HepG2 (cell line): ENCODE data around the gene INSIG2. TPM values are rescaled to one million over a fixed set of nuclear protein-coding genes. Genes with fewer than 3 reads are reported as not detected.
A peak's percentile ranks its signal among the peaks of the same experiment; 100 is the strongest.

Experiments
- ATAC-seq: fragments of 200-7000 bp; cut with Tn5 transposase; 3 replicates; pipeline ENCODE4 v1.9.1; 2020; ENCODE audit warnings: mild to moderate bottlenecking, moderate library complexity
- BruUV-seq: library from RNA; stranded (reverse); fragments of 400-500 nt; replicated peaks from 2 replicates; lab custom pipeline; 2021; lab: Mats Ljungman, UMichigan
- CTCF ChIA-PET: fragments of 300-600 bp; formaldehyde crosslinking; extraction: SDS; loops from one replicate; lab custom pipeline; 2021; ENCODE audit warnings: low total read pairs, inconsistent platforms, low intra/inter-chr PET ratio; lab: Yijun Ruan, JAX
- POLR2A ChIA-PET: fragments of 350-600 bp; sonication (Branson Sonifier 250); formaldehyde crosslinking; loops from one replicate; lab custom pipeline; 2020; ENCODE audit warnings: antibody characterized with exemption, inconsistent platforms; lab: Yijun Ruan, JAX
- DNase-seq: peaks from one replicate; pipeline ENCODE4 v3.0.0-alpha.2; 2015; ENCODE audit warnings: low spot score
- FAIRE-seq: peaks from 3 replicates; lab custom pipeline; 2011; peaks lifted over from hg19 to GRCh38; lab: Jason Lieb, UNC
- H2AFZ ChIP-seq: one replicate; pipeline ENCODE4 v1.6.1; 2011; ENCODE audit warnings: low read length, inconsistent platforms
- H3K27ac ChIP-seq: fragments of 300-600 bp; 3 replicates; pipeline ENCODE4 v1.8.0; 2011; ENCODE audit warnings: mixed run types, mild to moderate bottlenecking, mixed read lengths, low read length, inconsistent platforms; ENCODE audit not compliant: insufficient read depth; ENCODE audit errors: extremely low read length
- H3K27me3 ChIP-seq, 2 experiments: fragments of 200-600 bp in 1 of 2; 2 replicates in 1 of 2; 3 replicates in 1 of 2; pipeline versions ENCODE4 v1.6.0 to v1.8.0; 2011; ENCODE audit warnings: low read length in 2 of 2, mild to moderate bottlenecking in 2 of 2, moderate library complexity in 2 of 2, inconsistent platforms in 1 of 2; ENCODE audit not compliant: insufficient read depth in 2 of 2, control insufficient read depth in 1 of 2
- H3K36me3 ChIP-seq, 2 experiments: fragments of 200-600 bp in 1 of 2; replicated peaks in 1 of 2; 2 replicates in 1 of 2; 3 replicates in 1 of 2; pipeline versions ENCODE4 v1.5.1 to v1.8.0; 2011; ENCODE audit warnings: low read length in 2 of 2, inconsistent platforms in 1 of 2; ENCODE audit not compliant: insufficient read depth in 2 of 2, control insufficient read depth in 1 of 2
- H3K4me1 ChIP-seq: 2 replicates; pipeline ENCODE4 v1.5.1; 2012; ENCODE audit warnings: low read length, inconsistent platforms; ENCODE audit not compliant: insufficient read depth
- H3K4me2 ChIP-seq: 2 replicates; pipeline ENCODE4 v1.6.0; 2011; ENCODE audit warnings: low read depth, low read length, inconsistent platforms
- H3K4me3 ChIP-seq, 3 experiments: fragments of 200-600 bp in 1 of 3; sonication (generic), shearing (Covaris generic) in 1 of 3; replicated peaks in 1 of 3; 2 replicates each; pipeline ENCODE4 v1.5.1; 2011 to 2016; ENCODE audit warnings: low read length in 3 of 3, inconsistent platforms in 2 of 3, low read depth in 2 of 3, mild to moderate bottlenecking in 2 of 3, control low read depth in 1 of 3, mixed read lengths in 1 of 3; ENCODE audit not compliant: insufficient read depth in 1 of 3
- H3K79me2 ChIP-seq: one replicate; pipeline ENCODE4 v1.6.1; 2011; ENCODE audit warnings: low read length, inconsistent platforms; ENCODE audit not compliant: insufficient read depth
- H3K9ac ChIP-seq: 2 replicates; pipeline ENCODE4 v1.6.0; 2011; ENCODE audit warnings: mild to moderate bottlenecking, low read depth, low read length, inconsistent platforms; ENCODE audit not compliant: insufficient read depth
- H3K9me3 ChIP-seq: 2 replicates; pipeline ENCODE4 v1.5.1; 2012; ENCODE audit warnings: mild to moderate bottlenecking, low read length
- H4K20me1 ChIP-seq: 2 replicates; pipeline ENCODE4 v1.6.0; 2011; ENCODE audit warnings: inconsistent platforms, mild to moderate bottlenecking, low read length, moderate library complexity; ENCODE audit not compliant: insufficient read depth
- MAFK ChIP-seq, 2 experiments: IDR thresholded peaks in 1 of 2; conservative IDR thresholded peaks in 1 of 2; 2 replicates each; pipeline ENCODE4 v1.6.1; 2011; ENCODE audit warnings: improper control_type of control experiment in 2 of 2, low read length in 2 of 2
- NFIB ChIP-seq: sonication (generic); formaldehyde crosslinking; IDR thresholded peaks from 2 replicates; pipeline ENCODE4 v1.9.0; 2021; ENCODE audit warnings: missing genetic modification reagents, mild to moderate bottlenecking, borderline replicate concordance
- TMF1 ChIP-seq: sonication (generic); formaldehyde crosslinking; IDR thresholded peaks from 2 replicates; pipeline ENCODE4 v1.8.1; 2022; ENCODE audit warnings: low read depth, missing genetic modification reagents
- ZNF362 ChIP-seq: sonication (generic); formaldehyde crosslinking; IDR thresholded peaks from 2 replicates; pipeline ENCODE4 v1.4.0; 2020; ENCODE audit warnings: missing genetic modification reagents, mild to moderate bottlenecking, borderline replicate concordance
- ZNF557 ChIP-seq: sonication (generic); formaldehyde crosslinking; IDR thresholded peaks from 2 replicates; pipeline ENCODE4 v1.4.0; 2020; ENCODE audit warnings: missing genetic modification reagents
- ZNF770 ChIP-seq: sonication (generic); formaldehyde crosslinking; IDR thresholded peaks from 2 replicates; pipeline ENCODE4 v1.5.0; 2020; ENCODE audit warnings: mild to moderate bottlenecking, missing genetic modification reagents
- WGBS: methylation state at CpG from one replicate; pipeline ENCODE4 v1.1.6; 2017; ENCODE audit warnings: low lambda C conversion rate; 5-methylcytosine and 5-hydroxymethylcytosine counted together
- in situ Hi-C: cut with HindIII; loops from 2 replicates; pipeline ENCODE4 v1.10.0; 2017; ENCODE audit warnings: low pct_unique_long_range_greater_than_20kb; ENCODE audit not compliant: extremely low pct_ligation_motif_present
- intact Hi-C: fragments of 100-400 bp; cut with micrococcal nuclease; formaldehyde crosslinking; loops from one replicate; pipeline ENCODE4 v1.10.0; 2022; ENCODE audit not compliant: unreplicated experiment
- polyA plus RNA-seq, 8 experiments: library from polyadenylated mRNA; depleted of rRNA in 3 of 8; stranded (reverse) in 7 of 8; unstranded in 1 of 8; fragments of >200 nt; fragmentation: Illumina TruSeq in 4 of 8; extraction: Trizol in 4 of 8; gene quantifications; 2 replicates each; pipeline versions ENCODE4 v1.2.1 to v1.2.3, GENCODE V29; 2011 to 2016; ENCODE audit warnings: low read depth in 4 of 8, missing spikeins in 1 of 8, mixed read lengths in 1 of 8; ENCODE audit not compliant: insufficient read depth in 1 of 8
- total RNA-seq, 5 experiments: library from RNA; depleted of rRNA; stranded (reverse); fragments of >200 nt; fragmentation: Illumina TruSeq; extraction: Trizol; gene quantifications; 2 replicates each; pipeline ENCODE4 v1.2.3, GENCODE V29; 2016; ENCODE audit warnings: low read depth in 1 of 5

INSIG2 gene
- total and polyA plus RNA-seq, 2 of the 13 experiments (the other 11 are each of a cell fraction or from before 2014, with no cell fraction given): 73.5 to 481 TPM

DNA sequence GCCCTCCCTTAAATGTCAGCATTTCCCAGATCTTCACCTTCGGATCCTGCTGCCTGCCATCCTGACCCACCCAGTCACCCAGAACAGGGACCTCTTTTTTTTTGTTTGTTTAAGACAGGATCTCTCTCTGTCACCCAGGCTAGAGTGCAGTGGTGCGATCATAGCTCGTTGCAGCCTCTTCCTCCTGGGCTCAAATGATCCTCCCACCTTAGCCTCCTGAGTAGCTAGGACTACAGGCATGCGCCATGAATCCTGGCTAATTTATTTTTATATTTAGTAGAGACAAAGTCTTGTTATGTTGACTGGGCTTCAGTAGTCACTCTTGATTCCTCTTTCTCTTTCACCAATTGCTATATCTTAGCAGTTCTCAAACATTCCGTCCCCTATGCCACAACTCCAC is 39.0 kb downstream of the INSIG2 start:
- ATAC-seq: no peak
- in situ Hi-C loops: no loop called here
- no peak overlapping the region for H3K4me3 ChIP-seq
- no peaks in the 10 kb centered on the region; a peak in 1 of 5 replicates for H3K36me3 ChIP-seq
- H3K9ac ChIP-seq: no peak overlapping the region
- no peak overlapping the region for H2AFZ ChIP-seq
- H3K27me3 ChIP-seq: no peaks in the 10 kb centered on the region; a peak in 1 of 5 replicates
- intact Hi-C loops: no loop called here
- peak; percentile 95 for TF ChIP-seq ZNF770 (CRISPR knock-in tag)
- TF ChIP-seq ZNF557 (CRISPR knock-in tag): no peak
- TF ChIP-seq ZNF362 (CRISPR knock-in tag): peak; percentile 23; the same call in 1 of the 2 replicates
- TF ChIP-seq, all 625 proteins: peak for 2
- no peaks in the 10 kb centered on the region for H3K9me3 ChIP-seq
- CTCF ChIA-PET: no interaction called here
- H3K4me1 ChIP-seq: peaks cover 36% of the 10 kb centered on the region
- no peak overlapping the region for H3K4me2 ChIP-seq
- WGBS: 33% methylated on average over 5 of the region's 5 CpGs
- FAIRE-seq (no peak), DNase-seq (no peak)
- no TSS peak for BruUV-seq
- POLR2A ChIA-PET: no interaction called here
- H3K27ac ChIP-seq: no peak overlapping the region
- no peaks in the 10 kb centered on the region for H3K79me2 ChIP-seq
- H4K20me1 ChIP-seq: no peaks in the 10 kb centered on the region

GRCh38 chr2:118128826-118129225 is 40.6 kb downstream of the INSIG2 start:
- no TSS peak for BruUV-seq
- Histone ChIP-seq H3K9me3 (no peaks in the 10 kb centered on the region), H2AFZ (no peak overlapping the region), H4K20me1 (no peaks in the 10 kb centered on the region), H3K4me2 (no peak overlapping the region)
- CTCF ChIA-PET: no interaction called here
- TF ChIP-seq NFIB (CRISPR knock-in tag) (no peak), TMF1 (CRISPR knock-in tag) (no peak), MAFK (conservative IDR thresholded peaks at IDR 0.05 in 1 of 2, IDR thresholded peaks at IDR 0.05 in 1 of 2; ENCODE audit: low read length in 2 of 2) (peak in 1 of 2 experiments; percentile 10; a peak in 1 of 4 replicates)
- TF ChIP-seq, all 625 proteins: peak for 1
- Histone ChIP-seq H3K4me1 (peaks cover 20% of the 10 kb centered on the region), H3K36me3 (no peaks in the 10 kb centered on the region; a peak in 1 of 5 replicates), H3K9ac (no peak overlapping the region), H3K27ac (no peak overlapping the region), H3K79me2 (no peaks in the 10 kb centered on the region), H3K27me3 (no peaks in the 10 kb centered on the region; a peak in 1 of 5 replicates), H3K4me3 (no peak overlapping the region)
- POLR2A ChIA-PET: no interaction called here
- FAIRE-seq (no peak), ATAC-seq (no peak), DNase-seq (no peak)
- intact Hi-C loops: no loop called here
- 53% methylated on average over 3 of the region's 3 CpGs for WGBS
- in situ Hi-C loops: no loop called here
